Osteoblast (primary cell): ENCODE data around the gene IREB2. TPM values are rescaled to one million over a fixed set of nuclear protein-coding genes. Genes with fewer than 3 reads are reported as not detected.
A peak's percentile ranks its signal among the peaks of the same experiment; 100 is the strongest.

Experiments
- DNase-seq: peaks from one replicate; pipeline ENCODE4 v3.0.0; 2011; ENCODE audit warnings: low spot score, mixed read lengths; ENCODE audit not compliant: insufficient read length; ENCODE audit errors: missing footprints
- H2AFZ ChIP-seq: 2 replicates; pipeline ENCODE4 v1.6.0; 2011; ENCODE audit warnings: mild to moderate bottlenecking, low read length
- H3K27ac ChIP-seq: 2 replicates; pipeline ENCODE4 v1.5.1; 2011; ENCODE audit warnings: mild to moderate bottlenecking, low read depth, low read length, moderate library complexity
- H3K27me3 ChIP-seq: 2 replicates; pipeline ENCODE4 v1.6.0; 2012; ENCODE audit warnings: mild to moderate bottlenecking, control low read depth, inconsistent platforms, low read length, moderate library complexity; ENCODE audit not compliant: insufficient read depth
- H3K36me3 ChIP-seq: 2 replicates; pipeline ENCODE4 v1.5.1; 2011; ENCODE audit warnings: mild to moderate bottlenecking, low read length, control low read depth, moderate library complexity; ENCODE audit not compliant: insufficient read depth
- H3K4me1 ChIP-seq: 2 replicates; pipeline ENCODE4 v1.5.1; 2011; ENCODE audit warnings: mild to moderate bottlenecking, low read length, control low read depth, moderate library complexity; ENCODE audit not compliant: insufficient read depth
- H3K4me2 ChIP-seq: 2 replicates; pipeline ENCODE4 v1.6.0; 2011; ENCODE audit warnings: mild to moderate bottlenecking, low read length; ENCODE audit not compliant: insufficient read depth
- H3K4me3 ChIP-seq: fragments of 200-600 bp; sonication (generic); 3 replicates; pipeline ENCODE4 v1.5.1; 2012; ENCODE audit warnings: mild to moderate bottlenecking, low read length, inconsistent platforms; ENCODE audit not compliant: insufficient read depth
- H3K79me2 ChIP-seq: 2 replicates; pipeline ENCODE4 v1.6.0; 2012; ENCODE audit warnings: mild to moderate bottlenecking, low read length, control low read depth, inconsistent platforms; ENCODE audit not compliant: insufficient read depth
- H3K9me3 ChIP-seq: 2 replicates; pipeline ENCODE4 v1.5.1; 2011; ENCODE audit warnings: low read depth, low read length, control low read depth
- H4K20me1 ChIP-seq: 2 replicates; pipeline ENCODE4 v1.6.0; 2012; ENCODE audit warnings: mild to moderate bottlenecking, low read length, control low read depth; ENCODE audit not compliant: insufficient read depth
- total RNA-seq: library from RNA; depleted of rRNA; stranded (reverse); fragments of >200 nt; gene quantifications from 2 replicates; pipeline ENCODE4 v1.2.3, GENCODE V29; 2012
- TF ChIP-seq, protein P1 (sequence below): IDR thresholded peaks from 2 replicates; pipeline ENCODE4 v1.5.1; 2011; ENCODE audit warnings: mild to moderate bottlenecking, low read depth, low read length, moderate library complexity; ENCODE audit errors: extremely low read depth

The IREB2 gene
- total RNA-seq, 1 donor = 26.8 TPM

DNA sequence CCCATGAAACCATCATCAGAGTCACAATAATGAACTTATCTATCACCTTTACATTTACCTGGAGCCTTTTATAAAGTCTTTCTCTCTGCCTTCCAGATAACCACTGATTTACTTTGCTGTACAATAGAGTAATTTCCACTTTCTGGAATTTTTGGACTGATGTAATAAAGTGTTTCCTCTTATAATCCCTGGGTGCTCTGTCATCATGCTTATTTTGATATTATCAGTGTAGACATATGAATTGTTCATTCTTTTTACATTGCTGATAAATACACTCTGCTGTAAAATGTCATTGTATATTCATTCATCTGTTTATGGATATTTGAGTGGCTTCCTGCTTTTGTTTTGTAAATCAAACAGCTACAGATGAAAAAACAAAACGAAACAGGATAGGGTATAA, 27.0 kb upstream of the IREB2 start:
- Histone ChIP-seq H2AFZ (no peak overlapping the region), H3K4me1 (no peaks in the 10 kb centered on the region), H3K79me2 (no peaks in the 10 kb centered on the region), H3K9me3 (no peaks in the 10 kb centered on the region), H3K36me3 (no peaks in the 10 kb centered on the region), H3K4me3 (no peak overlapping the region), H3K27ac (no peak overlapping the region), H3K4me2 (no peak overlapping the region), H4K20me1 (no peaks in the 10 kb centered on the region), H3K27me3 (peaks cover 17% of the 10 kb centered on the region)
- TF ChIP-seq, protein P1, sequence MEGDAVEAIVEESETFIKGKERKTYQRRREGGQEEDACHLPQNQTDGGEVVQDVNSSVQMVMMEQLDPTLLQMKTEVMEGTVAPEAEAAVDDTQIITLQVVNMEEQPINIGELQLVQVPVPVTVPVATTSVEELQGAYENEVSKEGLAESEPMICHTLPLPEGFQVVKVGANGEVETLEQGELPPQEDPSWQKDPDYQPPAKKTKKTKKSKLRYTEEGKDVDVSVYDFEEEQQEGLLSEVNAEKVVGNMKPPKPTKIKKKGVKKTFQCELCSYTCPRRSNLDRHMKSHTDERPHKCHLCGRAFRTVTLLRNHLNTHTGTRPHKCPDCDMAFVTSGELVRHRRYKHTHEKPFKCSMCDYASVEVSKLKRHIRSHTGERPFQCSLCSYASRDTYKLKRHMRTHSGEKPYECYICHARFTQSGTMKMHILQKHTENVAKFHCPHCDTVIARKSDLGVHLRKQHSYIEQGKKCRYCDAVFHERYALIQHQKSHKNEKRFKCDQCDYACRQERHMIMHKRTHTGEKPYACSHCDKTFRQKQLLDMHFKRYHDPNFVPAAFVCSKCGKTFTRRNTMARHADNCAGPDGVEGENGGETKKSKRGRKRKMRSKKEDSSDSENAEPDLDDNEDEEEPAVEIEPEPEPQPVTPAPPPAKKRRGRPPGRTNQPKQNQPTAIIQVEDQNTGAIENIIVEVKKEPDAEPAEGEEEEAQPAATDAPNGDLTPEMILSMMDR = no peak
- DNase-seq = no peak

DNA sequence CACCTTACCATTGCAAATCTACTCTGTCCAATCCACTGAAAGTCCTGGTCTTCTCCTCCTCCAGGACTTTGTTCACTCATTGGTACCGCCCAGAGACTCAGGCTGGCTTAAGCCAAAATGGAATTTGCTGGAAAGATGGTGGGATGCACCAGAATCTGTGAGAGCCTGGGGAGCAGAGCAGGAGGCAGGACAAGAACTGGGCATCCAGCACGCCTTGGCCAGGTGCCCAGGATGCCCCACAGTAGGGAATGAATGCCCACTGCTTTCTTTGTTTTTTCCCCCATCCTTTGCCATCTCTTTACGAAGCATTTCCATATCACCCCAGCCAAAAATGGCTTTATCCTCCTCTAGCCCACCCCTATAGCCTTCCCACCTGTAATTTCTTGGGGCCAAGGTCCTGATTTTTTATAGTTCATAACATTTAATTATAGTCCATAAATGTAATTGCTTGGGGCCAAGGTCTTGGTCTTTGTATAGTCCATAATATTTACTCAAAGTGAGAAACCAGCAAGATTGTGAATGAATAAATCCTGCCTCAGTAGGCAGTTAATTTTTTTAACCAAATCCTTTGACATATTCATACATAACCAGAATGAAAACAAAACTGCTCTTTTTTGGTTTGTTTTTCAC, 23.3 kb upstream of the IREB2 start:
- H3K27me3 ChIP-seq = peaks cover 20% of the 10 kb centered on the region
- no peak overlapping the region for H3K4me2 ChIP-seq
- H2AFZ ChIP-seq = no peak overlapping the region
- no peak overlapping the region for H3K27ac ChIP-seq
- no peaks in the 10 kb centered on the region for H3K36me3 ChIP-seq
- no peak for DNase-seq
- no peaks in the 10 kb centered on the region for H3K4me1 ChIP-seq
- TF ChIP-seq, protein P1 = no peak
- no peak overlapping the region for H3K4me3 ChIP-seq
- no peaks in the 10 kb centered on the region for H3K79me2 ChIP-seq
- no peaks in the 10 kb centered on the region for H3K9me3 ChIP-seq
- H4K20me1 ChIP-seq = no peaks in the 10 kb centered on the region

DNA sequence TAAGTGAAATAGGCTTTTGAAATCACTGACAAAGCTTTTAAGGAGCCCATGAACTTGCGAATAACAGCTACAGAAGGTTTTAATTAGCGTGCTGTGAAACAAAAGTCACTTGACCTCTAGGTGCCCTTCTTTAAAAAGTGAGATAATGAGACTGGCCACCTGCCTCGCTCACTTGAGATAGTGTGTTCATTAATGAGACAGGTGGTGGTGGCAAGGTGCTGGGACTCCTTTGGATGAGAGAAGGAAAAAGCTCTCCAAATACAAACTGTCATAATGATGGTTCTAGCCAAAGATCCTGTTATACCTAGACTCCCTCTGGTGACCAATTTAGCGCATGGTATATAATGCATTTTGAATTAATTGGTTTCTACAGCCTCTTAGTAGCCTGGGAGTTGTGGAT, 22.7 kb upstream of the IREB2 start:
- no peaks in the 10 kb centered on the region for H3K4me1 ChIP-seq
- peak; percentile 71 for DNase-seq
- H4K20me1 ChIP-seq = no peaks in the 10 kb centered on the region
- no peak overlapping the region for H3K4me2 ChIP-seq
- no peaks in the 10 kb centered on the region for H3K9me3 ChIP-seq
- H3K27ac ChIP-seq = no peak overlapping the region
- H3K4me3 ChIP-seq = no peak overlapping the region
- no peak overlapping the region for H2AFZ ChIP-seq
- TF ChIP-seq, protein P1 = peak; percentile 43
- no peaks in the 10 kb centered on the region for H3K36me3 ChIP-seq
- H3K27me3 ChIP-seq = peaks cover 23% of the 10 kb centered on the region
- no peaks in the 10 kb centered on the region for H3K79me2 ChIP-seq

DNA sequence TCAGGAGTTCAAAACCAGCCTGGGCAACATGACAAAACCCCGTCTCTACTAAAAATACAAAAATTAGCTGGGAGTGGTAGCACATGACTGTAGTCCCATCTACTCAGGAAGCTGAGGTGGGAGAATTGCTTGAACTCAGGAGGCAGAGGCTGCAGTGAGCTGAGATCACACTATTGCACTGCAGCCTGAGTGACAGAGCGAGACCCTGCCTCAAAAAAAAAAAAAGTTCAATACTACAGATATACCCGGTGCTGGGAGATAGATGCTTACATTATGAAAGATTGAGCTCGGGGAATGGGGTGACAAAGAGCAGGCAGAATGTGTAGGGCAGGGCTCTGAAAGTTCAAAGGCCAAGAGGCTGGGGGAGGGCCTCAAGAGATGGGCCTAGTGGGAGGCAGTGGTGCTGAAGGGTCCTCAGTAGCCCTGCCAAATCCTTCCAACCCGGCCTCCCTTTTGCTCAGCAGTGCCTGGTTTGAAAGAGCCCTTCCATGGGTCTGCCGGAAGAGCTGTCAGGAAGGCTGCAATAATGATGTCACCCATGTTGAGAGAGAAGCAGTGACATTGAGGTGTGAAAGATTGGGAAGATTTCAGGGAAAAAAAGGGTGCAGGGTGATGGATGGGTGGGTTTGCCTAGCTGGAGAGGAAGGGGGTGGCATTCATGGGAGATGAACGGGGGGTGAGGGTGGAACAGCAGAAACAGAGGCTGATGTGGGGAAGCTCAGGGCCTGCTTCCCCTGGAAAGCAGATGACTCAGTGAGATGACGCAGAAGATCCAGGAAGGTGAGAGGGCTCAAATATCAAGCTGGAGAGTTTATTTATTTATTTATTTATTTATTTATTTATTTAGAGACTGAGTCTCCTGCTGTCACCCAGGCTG, 20.0 kb upstream of the IREB2 start:
- Histone ChIP-seq H3K4me2 (no peak overlapping the region), H2AFZ (no peak overlapping the region), H4K20me1 (no peaks in the 10 kb centered on the region), H3K27ac (no peak overlapping the region), H3K79me2 (no peaks in the 10 kb centered on the region), H3K27me3 (peaks cover 31% of the 10 kb centered on the region), H3K4me3 (no peak overlapping the region), H3K36me3 (no peaks in the 10 kb centered on the region), H3K9me3 (no peaks in the 10 kb centered on the region), H3K4me1 (no peaks in the 10 kb centered on the region)
- no peak for DNase-seq
- TF ChIP-seq, protein P1 = no peak
